Ecto neural progenitor cell (in vitro differentiated cells): ENCODE data around the gene DMRT3.
A peak's percentile ranks its signal among the peaks of the same experiment; 100 is the strongest.

Experiments used
- DNase-seq: peaks from one replicate; pipeline ENCODE4 v3.0.0-alpha.2; 2018; ENCODE audit warnings: low spot score

The DMRT3 gene, protein sequence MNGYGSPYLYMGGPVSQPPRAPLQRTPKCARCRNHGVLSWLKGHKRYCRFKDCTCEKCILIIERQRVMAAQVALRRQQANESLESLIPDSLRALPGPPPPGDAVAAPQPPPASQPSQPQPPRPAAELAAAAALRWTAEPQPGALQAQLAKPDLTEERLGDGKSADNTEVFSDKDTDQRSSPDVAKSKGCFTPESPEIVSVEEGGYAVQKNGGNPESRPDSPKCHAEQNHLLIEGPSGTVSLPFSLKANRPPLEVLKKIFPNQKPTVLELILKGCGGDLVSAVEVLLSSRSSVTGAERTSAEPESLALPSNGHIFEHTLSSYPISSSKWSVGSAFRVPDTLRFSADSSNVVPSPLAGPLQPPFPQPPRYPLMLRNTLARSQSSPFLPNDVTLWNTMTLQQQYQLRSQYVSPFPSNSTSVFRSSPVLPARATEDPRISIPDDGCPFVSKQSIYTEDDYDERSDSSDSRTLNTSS

GRCh38 chr9:976258-976942, at the start of gene DMRT3:
TSS of gene DMRT3 (plus strand) at chr9:976655. CDS start at chr9:977002, 347 bp downstream.
- peak; percentile 78 for DNase-seq

DNA sequence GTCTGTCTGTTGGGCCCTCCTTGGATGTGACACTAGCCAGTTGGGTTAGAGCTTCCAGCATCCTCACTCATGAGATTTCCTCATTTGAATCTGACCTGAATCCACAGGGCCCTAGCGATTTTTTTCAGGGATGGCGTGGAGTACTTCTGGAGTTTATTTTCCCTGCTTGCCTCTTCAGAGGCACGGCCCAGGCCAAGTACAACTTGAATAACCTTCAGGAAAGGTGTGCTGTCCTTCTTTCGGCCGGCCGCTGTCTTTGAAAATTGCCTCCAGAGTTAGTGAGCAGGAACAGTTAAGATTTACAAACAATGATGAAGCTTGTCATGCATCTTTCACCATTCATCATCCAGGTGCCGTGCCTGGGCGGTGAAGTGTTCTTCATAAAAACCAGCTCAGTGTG, 49.5 kb upstream of the DMRT3 start:
- DNase-seq: no peak

GRCh38 chr9:928363-929042, 48.0 kb upstream of the DMRT3 start:
- DNase-seq: no peak

DNA sequence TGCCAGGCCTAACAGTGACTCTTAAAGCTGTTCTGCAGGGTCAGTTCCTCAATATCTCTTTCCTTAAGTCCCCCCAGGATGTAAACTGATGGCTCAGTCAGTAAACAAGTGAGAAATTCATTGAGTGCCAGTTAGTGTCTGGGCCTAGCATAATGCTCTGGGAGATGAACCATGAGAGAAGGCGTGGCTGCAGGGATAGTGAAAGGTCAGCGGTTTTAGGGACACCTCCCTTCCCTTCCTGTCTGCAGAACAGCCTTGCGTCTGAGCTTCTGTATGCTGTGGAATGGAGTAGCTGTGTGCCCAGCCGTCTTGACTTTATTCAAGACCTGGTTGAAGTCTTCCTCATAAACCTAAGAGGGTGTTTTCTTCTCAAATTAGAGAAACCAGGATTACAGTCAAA, 46.7 kb upstream of the DMRT3 start:
- DNase-seq: no peak

GRCh38 chr9:933356-933755, 43.1 kb upstream of the DMRT3 start:
- no peak for DNase-seq

DNA sequence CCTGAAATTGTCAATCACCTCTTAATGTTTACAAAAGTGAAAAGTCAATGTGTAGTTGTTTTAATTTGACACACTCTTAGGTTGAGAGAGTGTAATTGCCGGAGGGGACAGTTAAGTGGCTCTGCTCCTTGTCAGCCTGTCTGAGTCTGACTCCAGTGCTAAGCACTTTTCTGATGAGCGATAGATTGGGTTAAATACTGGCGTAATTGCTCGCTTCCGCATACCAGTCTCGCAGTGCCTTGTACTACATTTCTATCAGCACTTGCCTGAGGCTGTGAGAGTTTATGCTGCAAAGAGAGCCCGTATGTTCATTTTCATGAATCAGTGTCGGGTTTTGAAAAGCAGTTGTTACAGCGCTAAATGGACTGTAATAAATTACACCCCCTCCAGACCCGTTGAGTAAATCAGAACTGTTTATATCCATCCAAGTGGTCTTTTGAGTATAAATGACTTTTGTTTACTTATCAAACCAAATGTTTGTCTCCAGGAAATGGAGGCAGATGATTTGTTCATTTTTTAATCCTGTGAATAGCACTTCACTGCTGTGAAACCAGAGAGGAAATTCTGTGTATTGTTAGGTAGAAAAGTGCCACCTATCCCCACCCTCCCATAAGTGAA, 41.0 kb upstream of the DMRT3 start:
- no peak for DNase-seq

DNA sequence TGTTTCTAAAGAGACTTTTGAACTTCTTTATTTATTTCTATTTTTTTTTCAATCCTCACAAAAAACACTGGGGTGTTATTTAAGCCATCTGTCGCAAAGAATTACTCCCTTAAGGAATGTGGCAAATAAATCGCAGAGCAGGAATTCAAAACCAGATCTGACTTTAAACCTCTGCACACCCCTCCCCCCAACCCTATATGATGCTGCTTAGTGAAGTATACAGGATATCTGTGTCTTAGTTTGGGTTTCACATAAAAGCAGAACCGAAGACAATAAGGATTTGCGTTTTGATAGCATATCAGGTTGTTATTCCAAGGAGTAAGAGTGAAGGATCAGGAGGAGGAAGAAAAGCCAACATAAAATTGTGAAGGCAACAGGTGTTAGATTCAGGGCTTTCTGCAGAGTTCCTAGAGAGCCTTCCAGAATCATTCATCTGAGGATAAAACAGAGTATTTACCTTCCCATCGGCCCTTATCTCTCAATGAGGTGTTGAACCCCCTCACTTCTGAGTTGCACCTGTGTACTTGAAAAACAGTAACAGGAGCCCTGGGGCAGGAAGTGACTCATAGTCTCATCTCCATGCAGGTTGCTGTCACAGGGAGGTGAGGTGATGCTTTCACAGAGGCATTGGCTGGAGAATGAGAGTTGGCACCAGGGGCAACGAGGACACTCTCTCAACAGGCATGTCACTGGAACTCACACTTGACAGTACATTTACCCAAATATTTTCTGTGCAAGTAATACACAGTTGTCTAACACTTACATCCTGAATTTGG, 33.5 kb upstream of the DMRT3 start:
- DNase-seq: no peak

GRCh38 chr9:947985-948384, 28.5 kb upstream of the DMRT3 start:
- DNase-seq: no peak

DNA sequence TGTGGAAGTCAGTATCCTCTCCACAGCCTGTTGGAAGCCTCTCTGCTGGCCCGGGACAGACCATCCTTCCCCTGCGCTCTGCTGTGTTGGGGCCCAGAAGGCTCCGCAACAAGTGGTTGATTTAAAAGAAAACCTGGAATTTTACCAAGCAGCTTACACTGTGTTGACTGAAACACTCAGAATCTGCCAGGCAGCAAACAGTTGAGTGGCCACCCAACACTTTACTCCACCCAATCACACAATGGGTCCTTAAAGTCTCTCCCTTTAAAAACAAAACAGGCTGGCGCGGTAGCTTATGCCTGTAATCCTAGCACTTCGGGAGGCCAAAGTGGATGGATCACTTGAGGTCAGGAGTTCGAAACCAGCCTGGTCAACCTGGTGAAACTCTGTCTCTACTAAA, 28.0 kb upstream of the DMRT3 start:
- no peak for DNase-seq

DNA sequence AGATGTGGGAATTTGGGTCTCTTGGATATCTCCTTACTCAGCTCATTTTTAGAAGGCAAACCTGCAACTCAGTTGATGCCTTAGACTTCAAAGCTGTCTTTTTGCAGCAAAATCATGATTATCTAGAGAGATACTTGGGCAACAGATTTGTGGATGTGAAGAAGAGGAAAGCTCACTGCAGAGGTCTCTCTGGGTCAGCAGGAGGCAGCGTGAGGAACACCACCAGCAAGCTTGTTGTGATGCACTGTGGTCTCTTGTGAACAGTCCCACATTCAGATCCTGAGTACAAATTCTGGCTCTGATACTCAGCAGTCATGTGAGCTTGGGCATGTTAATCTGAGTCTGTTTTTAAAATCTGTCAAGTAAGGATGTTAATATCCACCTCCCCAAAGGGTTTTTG, 26.3 kb upstream of the DMRT3 start:
- DNase-seq: no peak

DNA sequence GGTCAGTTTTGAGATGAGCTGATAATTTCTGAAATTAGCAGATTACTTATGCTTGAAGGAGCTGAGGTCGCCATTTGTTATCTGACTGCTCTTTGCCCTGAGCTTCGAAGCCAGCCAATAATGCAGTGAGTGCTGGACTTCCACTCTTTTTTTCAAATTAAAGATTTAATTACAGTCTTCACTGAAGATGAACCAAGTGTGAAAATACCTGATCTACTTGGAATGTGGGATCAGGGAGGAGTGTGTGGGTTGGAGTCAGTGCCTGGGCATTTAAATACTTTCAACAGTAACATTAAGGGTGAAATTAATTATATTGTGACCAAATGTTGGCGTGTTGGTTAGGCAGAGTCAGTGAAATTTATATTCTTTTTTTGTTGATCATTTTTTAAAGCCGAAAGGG, 23.9 kb upstream of the DMRT3 start:
- no peak for DNase-seq

DNA sequence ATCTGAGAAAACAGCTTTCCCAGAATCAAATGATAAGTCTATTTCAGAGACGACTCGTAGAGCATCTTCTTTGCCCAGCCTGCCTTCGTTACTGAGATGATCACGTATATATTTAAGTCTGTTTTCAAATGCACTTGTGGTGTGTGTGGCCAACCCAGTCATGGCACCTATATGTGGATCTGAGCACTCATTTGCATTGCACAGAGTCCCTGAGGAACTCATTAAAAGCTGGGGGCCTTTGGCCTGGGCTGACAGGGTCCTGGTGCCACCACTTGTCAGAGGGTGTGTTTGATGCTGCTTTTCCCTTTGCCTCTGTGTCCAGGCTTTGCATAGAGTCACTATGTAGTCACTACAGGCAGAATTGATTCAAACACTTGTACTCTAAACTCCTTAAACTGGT, 17.4 kb upstream of the DMRT3 start:
- DNase-seq: no peak

GRCh38 chr9:959914-960313, 16.5 kb upstream of the DMRT3 start:
- no peak for DNase-seq

DNA sequence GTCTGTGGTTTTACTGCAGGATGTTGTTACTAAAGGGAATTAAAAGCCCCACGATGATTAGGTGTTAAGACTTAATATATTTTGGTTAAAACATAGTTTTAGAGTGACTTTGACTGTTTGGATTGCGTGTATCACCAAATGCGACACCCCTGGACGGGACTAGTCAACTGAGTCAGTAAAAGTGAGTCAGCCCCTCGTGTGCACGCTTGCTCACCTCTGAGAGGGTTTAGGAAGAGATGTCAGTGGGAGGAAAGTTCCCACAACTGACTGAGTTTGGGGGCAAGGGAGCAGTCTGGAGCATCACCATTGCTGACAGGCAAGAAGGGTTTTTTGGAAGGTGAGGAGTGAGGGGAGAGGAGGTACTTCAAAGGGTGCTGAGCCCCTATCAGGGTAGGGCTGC, 14.4 kb upstream of the DMRT3 start:
- no peak for DNase-seq

DNA sequence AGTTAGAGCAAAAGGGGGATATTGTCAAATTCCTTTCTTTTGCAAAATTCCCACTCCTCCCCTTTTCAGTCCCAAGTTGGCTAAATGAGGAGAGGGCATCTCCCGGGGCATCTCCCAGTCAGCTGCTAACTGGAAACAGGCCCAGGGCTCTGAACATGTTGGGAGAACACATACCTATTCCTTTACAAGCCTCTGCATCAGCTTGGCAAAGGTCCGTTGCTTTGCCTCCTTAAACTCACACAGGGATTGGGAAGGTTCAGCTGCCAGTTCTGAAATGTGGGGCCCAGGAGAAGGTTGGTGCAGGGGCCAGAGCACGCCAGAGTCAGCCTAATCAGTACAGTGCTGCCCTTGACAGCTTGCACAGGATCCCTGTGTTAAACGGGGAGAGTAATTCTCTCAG, 11.0 kb upstream of the DMRT3 start:
- no peak for DNase-seq

GRCh38 chr9:966870-967269, 9.6 kb upstream of the DMRT3 start:
- no peak for DNase-seq

DNA sequence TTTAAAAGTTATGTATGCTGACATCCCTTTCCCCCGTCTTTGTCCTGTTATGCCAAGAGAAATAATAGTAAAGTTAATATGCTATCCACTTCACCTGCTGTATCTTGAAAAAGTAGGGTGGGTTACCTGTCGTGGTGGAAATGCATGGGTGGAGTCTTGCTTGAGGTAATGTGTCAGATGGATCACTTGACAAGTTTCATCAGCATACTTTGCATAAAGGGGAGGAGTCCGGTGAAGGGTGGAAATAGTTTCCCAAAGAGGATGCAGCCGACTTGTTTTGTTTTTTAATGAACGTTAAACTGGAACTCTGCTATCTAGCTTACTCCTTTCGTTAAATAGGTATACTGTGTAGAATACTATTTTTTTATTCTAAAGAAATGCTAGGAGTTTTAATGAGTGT, 9.0 kb upstream of the DMRT3 start:
- DNase-seq: no peak

DNA sequence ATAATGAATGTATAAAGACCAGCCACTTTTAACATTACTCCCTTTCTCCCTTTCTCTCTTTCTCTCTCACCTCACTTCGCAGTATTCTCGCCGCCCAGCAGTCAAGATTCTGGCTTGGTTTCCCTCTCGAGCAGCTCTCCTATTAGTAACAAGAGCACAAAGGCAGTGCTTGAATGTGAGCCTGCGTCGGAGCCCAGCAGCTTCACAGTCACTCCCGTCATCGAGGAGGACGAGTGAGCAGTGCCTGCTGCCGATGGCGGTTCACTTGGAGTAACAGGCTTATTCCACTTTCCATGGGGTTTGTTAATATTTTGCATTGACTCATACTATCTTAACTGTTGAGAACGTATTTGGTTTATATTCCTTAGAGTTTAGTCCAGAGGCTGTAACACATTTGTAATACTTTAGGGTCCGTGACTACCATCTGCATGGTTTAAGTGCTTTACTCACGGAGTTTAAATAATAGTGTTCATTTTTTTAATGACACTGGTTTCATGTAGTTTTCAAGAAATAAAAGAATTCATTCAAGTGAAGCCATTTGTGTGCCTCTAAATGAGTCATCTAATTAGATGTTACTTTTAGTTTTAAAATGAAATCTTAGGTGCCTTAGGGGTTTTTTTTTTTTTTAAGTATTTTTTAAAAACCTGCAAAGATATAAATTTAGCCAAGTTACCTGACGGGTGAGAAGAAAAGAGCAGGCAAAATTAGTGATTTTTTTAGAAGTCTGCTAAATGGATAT, 8.4 kb upstream of the DMRT3 start:
- DNase-seq: peak; percentile 72

DNA sequence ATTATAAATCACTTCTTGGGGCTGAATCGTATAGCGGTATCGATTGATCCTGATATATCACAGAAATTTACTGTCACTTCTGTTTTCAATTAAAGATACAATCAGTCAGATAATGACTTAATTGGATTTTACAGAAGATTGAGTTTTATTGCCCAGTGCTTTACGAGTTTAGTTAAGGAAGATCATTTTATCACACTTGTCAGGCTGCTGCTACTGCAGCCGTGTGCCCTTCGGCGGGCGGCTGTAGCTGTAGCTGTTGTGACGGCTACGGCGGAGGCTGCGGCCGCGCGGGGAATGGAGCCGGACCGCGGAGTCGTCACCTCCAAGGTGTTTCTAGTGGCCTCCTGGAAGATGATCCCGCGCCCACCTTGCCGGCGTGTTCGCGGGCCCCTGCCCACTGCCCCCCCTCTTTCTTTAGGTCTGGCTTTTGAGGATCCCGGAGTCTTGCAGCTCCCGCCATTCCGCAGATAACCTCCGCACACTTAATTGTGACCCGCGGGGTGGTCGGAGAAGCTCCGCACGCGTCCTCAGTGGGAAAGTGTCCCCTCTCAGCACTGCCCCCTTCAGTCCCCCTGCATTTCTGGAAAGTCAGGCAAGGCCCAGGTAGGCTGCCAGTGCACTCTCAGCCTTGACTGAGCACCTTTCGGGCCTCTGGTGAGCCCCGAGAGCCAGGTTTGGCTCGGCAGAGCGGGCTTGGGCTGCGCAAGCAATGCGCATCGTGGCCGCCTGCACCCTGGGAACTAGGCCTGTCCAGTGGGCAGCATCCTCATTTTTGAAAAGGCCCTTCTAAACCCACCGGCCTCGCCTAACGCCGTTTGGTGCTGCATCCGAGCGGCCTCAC, 6.9 kb upstream of the DMRT3 start:
- peak; percentile 58 for DNase-seq
